GM21737 (cell line): ENCODE results near the gene SERP1.

Experiments
- ATAC-seq: cut with Tn5 transposase; IDR thresholded peaks from one replicate; pipeline ENCODE4 v1.9.1; 2021; ENCODE audit warnings: mild to moderate bottlenecking, moderate library complexity; ENCODE audit not compliant: unreplicated experiment

SERP1 gene

DNA sequence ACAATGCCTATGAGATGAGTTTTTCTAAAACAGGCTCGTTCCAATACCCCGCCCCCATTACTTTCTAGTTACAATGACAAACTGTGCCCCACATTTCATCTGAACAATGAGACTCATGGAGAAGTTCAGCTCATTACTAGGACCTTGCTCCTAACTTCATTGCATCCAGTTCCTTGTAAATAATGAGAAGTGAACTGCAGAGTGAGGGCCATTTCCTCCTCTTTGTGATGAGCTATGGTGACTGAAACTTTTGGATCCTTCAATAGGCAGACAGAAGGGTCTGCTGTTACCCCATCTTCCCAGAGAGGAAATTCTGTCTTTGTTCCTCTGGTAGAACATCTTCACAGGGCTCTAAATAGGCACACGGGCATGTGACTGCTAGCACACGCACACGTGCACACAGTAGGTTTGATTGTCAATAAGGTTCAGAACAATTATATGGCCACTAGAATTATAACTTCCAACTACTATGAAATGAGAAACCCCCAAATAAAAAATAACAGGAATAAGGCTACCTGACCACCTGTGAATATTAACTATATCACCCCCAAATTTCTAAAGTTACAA lies 51.8 kb downstream of the SERP1 start:
- no peak for ATAC-seq
